HFFc6 (cell line): Measurements from ENCODE around the gene PINK1. TPM values are rescaled to one million over a fixed set of nuclear protein-coding genes. Genes with fewer than 3 reads are reported as not detected.

Experiments
- DNase-seq: peaks from one replicate; pipeline ENCODE4 v3.0.0-alpha.2; 2018
- H3K27ac Mint-ChIP-seq: 2 replicates; pipeline ENCODE4 v1.8.0; 2020; ENCODE audit warnings: mild to moderate bottlenecking, mixed read lengths
- H3K27me3 Mint-ChIP-seq: 2 replicates; pipeline ENCODE4 v1.8.0; 2021; ENCODE audit warnings: mild to moderate bottlenecking, moderate library complexity, mixed read lengths; ENCODE audit not compliant: insufficient read depth
- H3K36me3 Mint-ChIP-seq: 2 replicates; pipeline ENCODE4 v1.8.0; 2021; ENCODE audit warnings: low read depth, mixed read lengths
- H3K4me1 Mint-ChIP-seq: 2 replicates; pipeline ENCODE4 v1.8.0; 2020; ENCODE audit warnings: low read depth, mixed read lengths
- H3K4me3 Mint-ChIP-seq: 2 replicates; pipeline ENCODE4 v1.8.0; 2020; ENCODE audit warnings: mild to moderate bottlenecking, moderate library complexity, mixed read lengths
- H3K9me3 Mint-ChIP-seq: 2 replicates; pipeline ENCODE4 v1.8.0; 2020; ENCODE audit warnings: mild to moderate bottlenecking, mixed read lengths
- CTCF ChIP-seq: fragments of 200-600 bp; sonication (generic); IDR thresholded peaks from 2 replicates; pipeline ENCODE4 v1.5.0; 2021; ENCODE audit warnings: antibody characterized with exemption, mild to moderate bottlenecking
- total RNA-seq, 6 experiments: library from RNA; stranded (reverse); fragmentation: NEBNext Ultra II Directional; extraction: Animal tissue kit (Norgen Biotek cat#: 25700); gene quantifications; 2 replicates in 1 of 6; 3 replicates in 5 of 6; pipeline ENCODE4 v1.2.3, GENCODE V29; 2021

The PINK1 gene
- total RNA-seq, 6 experiments from 2014 or later = 89.9 to 134 (median 99.1) TPM

DNA sequence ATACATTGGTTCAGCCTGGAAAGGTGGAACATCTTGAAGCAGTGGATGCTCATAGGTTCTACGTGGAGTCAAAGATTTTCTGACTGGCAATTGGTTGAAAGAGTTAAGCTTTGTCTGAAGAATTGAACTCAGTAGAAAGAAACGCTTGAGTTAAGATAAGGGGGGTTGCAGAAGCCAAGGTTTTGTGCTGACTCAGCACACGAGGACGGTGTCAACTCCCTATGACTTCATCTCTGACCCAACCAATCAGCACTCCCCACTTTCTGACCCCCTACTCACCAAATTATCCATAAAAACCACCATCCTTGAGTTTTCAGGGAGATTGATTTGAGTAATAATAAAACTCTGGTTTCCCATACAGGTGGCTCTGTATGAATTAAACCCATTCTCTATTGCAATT, 2.5 kb upstream of the PINK1 start:
- no peak overlapping the region for H3K4me3 Mint-ChIP-seq
- TF ChIP-seq CTCF = no peak
- H3K36me3 Mint-ChIP-seq = 0 out of 2 replicates have a peak, but pooled peaks cover 10% of the 10 kb centered on the region
- no peaks in the 10 kb centered on the region; the same call in 1 of the 2 replicates for H3K9me3 Mint-ChIP-seq
- peaks cover 40% of the 10 kb centered on the region for H3K4me1 Mint-ChIP-seq
- H3K27me3 Mint-ChIP-seq = no peaks in the 10 kb centered on the region; the same call in 1 of the 2 replicates
- no peak overlapping the region for H3K27ac Mint-ChIP-seq
- DNase-seq = no peak

GRCh38 chr1:20632386-20632785, 872 bp upstream of the PINK1 start:
- no peaks in the 10 kb centered on the region; the same call in 1 of the 2 replicates for H3K9me3 Mint-ChIP-seq
- peaks cover 39% of the 10 kb centered on the region for H3K4me1 Mint-ChIP-seq
- H3K27me3 Mint-ChIP-seq = no peaks in the 10 kb centered on the region; the same call in 1 of the 2 replicates
- H3K27ac Mint-ChIP-seq = no peak overlapping the region
- TF ChIP-seq CTCF = no peak
- 0 out of 2 replicates have a peak, but pooled peaks cover 7% of the 10 kb centered on the region for H3K36me3 Mint-ChIP-seq
- peak overlapping the region; percentile 81 for H3K4me3 Mint-ChIP-seq
- no peak for DNase-seq

GRCh38 chr1:20634065-20634593, 871 bp downstream of the PINK1 start:
- Mint-ChIP-seq H3K27me3 (peaks cover 2% of the 10 kb centered on the region), H3K36me3 (peaks cover 14% of the 10 kb centered on the region), H3K9me3 (no peaks in the 10 kb centered on the region; the same call in 1 of the 2 replicates), H3K4me3 (peak overlapping the region; percentile 91), H3K4me1 (peaks cover 37% of the 10 kb centered on the region), H3K27ac (peak overlapping the region; percentile 38; the same call in 1 of the 2 replicates)
- no peak for TF ChIP-seq CTCF
- DNase-seq = no peak

DNA sequence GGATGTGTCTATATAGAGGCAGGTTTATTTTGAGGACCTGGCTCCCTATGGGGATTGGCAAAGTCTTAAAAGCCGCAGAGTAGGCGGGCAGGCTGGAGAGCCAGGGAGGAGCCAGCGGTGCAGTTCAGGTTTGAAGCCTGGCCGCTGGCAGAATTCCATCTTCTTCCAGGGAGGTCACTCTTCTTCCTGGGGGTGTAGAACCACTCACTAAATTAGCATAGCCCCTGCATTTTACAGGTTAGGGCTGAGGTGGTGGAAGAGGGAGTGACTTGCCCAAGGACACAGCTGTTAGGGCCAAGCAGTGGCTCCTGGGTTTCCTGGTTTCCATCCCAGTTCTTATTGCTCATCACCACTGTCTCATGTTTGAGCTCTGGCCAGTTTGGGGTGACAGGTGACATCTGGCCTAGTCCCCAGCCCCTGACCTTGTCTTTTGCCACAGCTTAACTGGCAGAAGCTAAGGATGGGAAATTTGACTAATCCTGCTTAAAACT, 1.4 kb downstream of the PINK1 start:
- Mint-ChIP-seq H3K36me3 (peaks cover 13% of the 10 kb centered on the region), H3K4me1 (peaks cover 37% of the 10 kb centered on the region), H3K27ac (peak overlapping the region; percentile 56), H3K4me3 (peak overlapping the region; percentile 91), H3K27me3 (peaks cover 2% of the 10 kb centered on the region), H3K9me3 (no peaks in the 10 kb centered on the region)
- TF ChIP-seq CTCF = no peak
- peak; percentile 16 for DNase-seq

DNA sequence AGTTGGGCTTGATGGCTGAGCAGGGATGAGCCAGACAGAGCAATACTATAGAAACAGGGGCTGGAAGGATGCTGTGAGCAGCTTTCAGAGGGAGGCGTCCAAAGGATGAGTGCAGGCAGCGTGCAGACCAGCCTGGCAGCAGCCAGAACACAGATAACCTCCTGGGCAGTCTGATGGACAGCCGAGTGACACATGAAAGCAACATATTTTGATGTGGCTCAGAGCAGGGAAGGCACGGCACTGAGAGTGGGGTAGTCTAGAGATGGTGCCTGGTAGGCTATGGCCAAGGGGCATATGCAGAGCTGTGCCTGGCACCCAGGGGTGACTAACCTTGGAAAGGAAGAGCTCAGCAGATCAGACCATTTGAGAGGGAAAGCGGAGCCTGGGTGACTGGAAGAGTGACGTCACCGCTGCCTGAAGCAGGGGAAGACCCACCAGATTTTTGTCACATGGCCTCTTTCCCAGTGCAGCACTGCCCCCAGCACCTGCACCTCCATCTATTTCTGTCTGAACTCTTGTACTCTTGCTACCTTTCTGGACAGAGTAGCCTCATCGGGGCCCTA, 3.6 kb downstream of the PINK1 start:
- H3K36me3 Mint-ChIP-seq = peaks cover 21% of the 10 kb centered on the region
- H3K9me3 Mint-ChIP-seq = no peaks in the 10 kb centered on the region
- no peak overlapping the region; the same call in 1 of the 2 replicates for H3K27ac Mint-ChIP-seq
- DNase-seq = no peak
- H3K27me3 Mint-ChIP-seq = peaks cover 2% of the 10 kb centered on the region
- peaks cover 37% of the 10 kb centered on the region for H3K4me1 Mint-ChIP-seq
- TF ChIP-seq CTCF = no peak
- no peak overlapping the region for H3K4me3 Mint-ChIP-seq
